OCI-LY1 (cell line): ENCODE measurements around the gene B3GALNT2.

Experiments
- H2AFZ ChIP-seq: fragments of 200-600 bp; sonication (generic), shearing (Covaris generic); 2 replicates; pipeline ENCODE4 v1.6.0; 2014; ENCODE audit warnings: antibody characterized with exemption, mild to moderate bottlenecking, low read length
- H3F3A ChIP-seq: fragments of 200-600 bp; sonication (generic), shearing (Covaris generic); 2 replicates; pipeline ENCODE4 v1.6.0; 2014; ENCODE audit warnings: mild to moderate bottlenecking, antibody characterized with exemption, low read length, moderate library complexity; ENCODE audit not compliant: insufficient read depth
- H3K27ac ChIP-seq: fragments of 200-600 bp; sonication (generic); 2 replicates; pipeline ENCODE4 v1.5.1; 2014; ENCODE audit warnings: low read length, mixed run types, mild to moderate bottlenecking, low read depth; ENCODE audit not compliant: poor library complexity, severe bottlenecking
- H3K27me3 ChIP-seq: fragments of 200-600 bp; sonication (generic); 2 replicates; pipeline ENCODE4 v1.6.0; 2014; ENCODE audit warnings: antibody characterized with exemption, mild to moderate bottlenecking, low read length, moderate library complexity; ENCODE audit not compliant: insufficient read depth
- H3K36me3 ChIP-seq: fragments of 200-600 bp; sonication (generic); 2 replicates; pipeline ENCODE4 v1.6.1; 2014; ENCODE audit warnings: mild to moderate bottlenecking, antibody characterized with exemption, low read length, moderate library complexity, mixed read lengths; ENCODE audit not compliant: insufficient read depth
- H3K4me1 ChIP-seq: fragments of 200-600 bp; sonication (generic); 2 replicates; pipeline ENCODE4 v1.5.1; 2014; ENCODE audit warnings: mild to moderate bottlenecking, low read length, moderate library complexity; ENCODE audit not compliant: insufficient read depth, severe bottlenecking
- H3K4me2 ChIP-seq: fragments of 200-600 bp; sonication (generic), shearing (Covaris generic); 2 replicates; pipeline ENCODE4 v1.6.1; 2014; ENCODE audit warnings: low read length
- H3K4me3 ChIP-seq: fragments of 200-600 bp; sonication (generic); 2 replicates; pipeline ENCODE4 v1.5.1; 2014; ENCODE audit warnings: low read length, low read depth, mild to moderate bottlenecking, mixed read lengths; ENCODE audit not compliant: poor library complexity, severe bottlenecking
- H3K79me2 ChIP-seq: fragments of 200-600 bp; shearing (Covaris generic); 2 replicates; pipeline ENCODE4 v1.6.1; 2016; ENCODE audit warnings: mixed run types, low read length, mixed read lengths; ENCODE audit not compliant: insufficient read depth
- H3K9ac ChIP-seq: fragments of 200-600 bp; sonication (generic), shearing (Covaris generic); 2 replicates; pipeline ENCODE4 v1.6.1; 2014; ENCODE audit warnings: mild to moderate bottlenecking, low read length, mixed read lengths
- H3K9me2 ChIP-seq: fragments of 200-600 bp; sonication (generic), shearing (Covaris generic); 2 replicates; pipeline ENCODE4 v1.6.1; 2014; ENCODE audit warnings: low read depth, mild to moderate bottlenecking, low read length, mixed read lengths
- H3K9me3 ChIP-seq: fragments of 200-600 bp; shearing (Covaris generic); 2 replicates; pipeline ENCODE4 v1.6.1; 2014; ENCODE audit warnings: low read length, mixed read lengths
- H4K20me1 ChIP-seq: fragments of 200-600 bp; sonication (generic), shearing (Covaris generic); 2 replicates; pipeline ENCODE4 v1.6.0; 2016; ENCODE audit warnings: mild to moderate bottlenecking, low read length; ENCODE audit not compliant: insufficient read depth
- CTCF ChIP-seq: fragments of 200-600 bp; sonication (generic), shearing (Covaris generic); IDR thresholded peaks from 2 replicates; pipeline ENCODE4 v1.5.1; 2017; ENCODE audit warnings: mild to moderate bottlenecking, antibody characterized with exemption, low read length, moderate library complexity, mixed read lengths
- EZH2 ChIP-seq: fragments of 200-600 bp; sonication (generic), shearing (Covaris generic); IDR thresholded peaks from 2 replicates; pipeline ENCODE4 v1.8.0; 2017; ENCODE audit warnings: borderline replicate concordance, mixed run types, mild to moderate bottlenecking, antibody characterized with exemption, low read length, moderate library complexity, mixed read lengths

Gene B3GALNT2

GRCh38 chr1:235404190-235404589 lies 100.1 kb downstream of the B3GALNT2 start:
- H3K36me3 ChIP-seq: no peaks in the 10 kb centered on the region
- H3K79me2 ChIP-seq: 0 out of 2 replicates have a peak, but pooled peaks cover 5% of the 10 kb centered on the region
- H2AFZ ChIP-seq: no peak overlapping the region
- no peaks in the 10 kb centered on the region for H4K20me1 ChIP-seq
- H3K4me1 ChIP-seq: no peaks in the 10 kb centered on the region
- H3K4me3 ChIP-seq: no peak overlapping the region
- TF ChIP-seq CTCF (no peak), EZH2 (no peak)
- H3K9ac ChIP-seq: no peak overlapping the region
- no peak overlapping the region for H3K27ac ChIP-seq
- H3K4me2 ChIP-seq: no peak overlapping the region
- no peaks in the 10 kb centered on the region for H3K27me3 ChIP-seq
- no peaks in the 10 kb centered on the region for H3F3A ChIP-seq
- no peaks in the 10 kb centered on the region for H3K9me3 ChIP-seq
- no peaks in the 10 kb centered on the region for H3K9me2 ChIP-seq

- Histone ChIP-seq H3K4me2 (no peak overlapping the region), H3K27ac (no peak overlapping the region), H3K27me3 (no peaks in the 10 kb centered on the region), H3K9me2 (no peaks in the 10 kb centered on the region), H3K4me3 (no peak overlapping the region), H3K9me3 (no peaks in the 10 kb centered on the region), H2AFZ (no peak overlapping the region), H3K79me2 (0 out of 2 replicates have a peak, but pooled peaks cover 5% of the 10 kb centered on the region), H3K9ac (no peak overlapping the region), H4K20me1 (no peaks in the 10 kb centered on the region), H3K36me3 (no peaks in the 10 kb centered on the region), H3F3A (no peaks in the 10 kb centered on the region), H3K4me1 (no peaks in the 10 kb centered on the region)
- no peak for TF ChIP-seq CTCF
- TF ChIP-seq EZH2: no peak
Observed at GRCh38 chr1:235403593-235403992, 100.7 kb downstream of the B3GALNT2 start.

GRCh38 chr1:235402457-235403200 lies 101.6 kb downstream of the B3GALNT2 start:
- no peaks in the 10 kb centered on the region for H4K20me1 ChIP-seq
- no peaks in the 10 kb centered on the region for H3K9me2 ChIP-seq
- H3K36me3 ChIP-seq: no peaks in the 10 kb centered on the region
- no peak overlapping the region for H3K27ac ChIP-seq
- no peaks in the 10 kb centered on the region for H3K4me1 ChIP-seq
- no peaks in the 10 kb centered on the region for H3F3A ChIP-seq
- H3K79me2 ChIP-seq: peaks cover 5% of the 10 kb centered on the region; the same call in 1 of the 2 replicates
- TF ChIP-seq CTCF: no peak
- TF ChIP-seq EZH2: no peak
- no peak overlapping the region for H3K4me3 ChIP-seq
- no peak overlapping the region for H2AFZ ChIP-seq
- no peaks in the 10 kb centered on the region for H3K9me3 ChIP-seq
- H3K4me2 ChIP-seq: no peak overlapping the region
- no peak overlapping the region for H3K9ac ChIP-seq
- H3K27me3 ChIP-seq: no peaks in the 10 kb centered on the region
